Gastroesophageal sphincter (tissue), 4 donors: Measurements from ENCODE around the gene P4HB. TPM values are rescaled to one million over a fixed set of nuclear protein-coding genes. Genes with fewer than 3 reads are reported as not detected.

Experiments
- ATAC-seq: fragments of 150-250 bp; one replicate; pipeline ENCODE4 v1.9.1; 2016; ENCODE audit warnings: mild to moderate bottlenecking, moderate library complexity
- H3K27ac ChIP-seq, 4 donors: fragments of 200-600 bp; sonication (generic) in 3 of 4; 1 replicate in 3 of 4; 2 replicates in 1 of 4; pipeline ENCODE4 v1.5.1; 2016 to 2019
- H3K27me3 ChIP-seq: fragments of 200-600 bp; sonication (generic); one replicate; pipeline ENCODE4 v1.5.1; 2019
- H3K36me3 ChIP-seq, 2 donors: fragments of 200-600 bp; sonication (generic); one replicate each; pipeline ENCODE4 v1.5.1; 2019; ENCODE audit warnings: control low read depth in 1 of 2
- H3K4me1 ChIP-seq, 3 donors: fragments of 200-600 bp; sonication (generic); 1 replicate in 2 of 3; 2 replicates in 1 of 3; pipeline ENCODE4 v1.5.1; 2016 to 2019; ENCODE audit warnings: control low read depth in 2 of 3
- H3K4me3 ChIP-seq, 2 donors: fragments of 200-600 bp; sonication (generic); one replicate each; pipeline ENCODE4 v1.5.1; 2019; ENCODE audit warnings: mild to moderate bottlenecking in 1 of 2, moderate library complexity in 1 of 2
- H3K9me3 ChIP-seq, 3 donors: fragments of 200-600 bp; sonication (generic); one replicate each; pipeline ENCODE4 v1.5.1; 2017 to 2019; ENCODE audit warnings: control low read depth in 2 of 3
- EP300 ChIP-seq: sonication (generic); formaldehyde crosslinking; IDR thresholded peaks from one replicate; pipeline ENCODE4 v1.6.1; 2017; ENCODE audit warnings: antibody characterized with exemption, mild to moderate bottlenecking
- POLR2A ChIP-seq, 2 donors: fragments of 450-650 bp; IDR thresholded peaks; one replicate each; pipeline ENCODE4 v1.6.1; 2017; ENCODE audit warnings: antibody characterized with exemption in 2 of 2, mild to moderate bottlenecking in 2 of 2, moderate library complexity in 1 of 2
- POLR2AphosphoS5 ChIP-seq: sonication (generic); formaldehyde crosslinking; IDR thresholded peaks from one replicate; pipeline ENCODE4 v1.6.1; 2017; ENCODE audit warnings: antibody characterized with exemption
- WGBS, 2 donors: methylation state at CpG; one replicate each; pipeline ENCODE4 v1.1.5; 2018; ENCODE audit warnings: low coverage in 1 of 2; 5-methylcytosine and 5-hydroxymethylcytosine counted together
- total RNA-seq, 4 donors: library from RNA; depleted of rRNA; stranded (reverse); fragments of >200 nt; gene quantifications; one replicate each; pipeline ENCODE4 v1.1.0, GENCODE V29; 2016
- TF ChIP-seq, protein P1 (sequence below), 4 experiments: fragments of 200-600 bp in 2 of 4; fragments of 450-650 bp in 2 of 4; sonication (generic) in 1 of 4; IDR thresholded peaks; one replicate each; pipeline ENCODE4 v1.5.1; 2017 to 2019; ENCODE audit warnings: antibody characterized with exemption in 4 of 4, mild to moderate bottlenecking in 2 of 4, moderate library complexity in 2 of 4

The P4HB gene
- total RNA-seq, 4 donors from 2014 or later, result 257 to 365 (median 324) TPM

DNA sequence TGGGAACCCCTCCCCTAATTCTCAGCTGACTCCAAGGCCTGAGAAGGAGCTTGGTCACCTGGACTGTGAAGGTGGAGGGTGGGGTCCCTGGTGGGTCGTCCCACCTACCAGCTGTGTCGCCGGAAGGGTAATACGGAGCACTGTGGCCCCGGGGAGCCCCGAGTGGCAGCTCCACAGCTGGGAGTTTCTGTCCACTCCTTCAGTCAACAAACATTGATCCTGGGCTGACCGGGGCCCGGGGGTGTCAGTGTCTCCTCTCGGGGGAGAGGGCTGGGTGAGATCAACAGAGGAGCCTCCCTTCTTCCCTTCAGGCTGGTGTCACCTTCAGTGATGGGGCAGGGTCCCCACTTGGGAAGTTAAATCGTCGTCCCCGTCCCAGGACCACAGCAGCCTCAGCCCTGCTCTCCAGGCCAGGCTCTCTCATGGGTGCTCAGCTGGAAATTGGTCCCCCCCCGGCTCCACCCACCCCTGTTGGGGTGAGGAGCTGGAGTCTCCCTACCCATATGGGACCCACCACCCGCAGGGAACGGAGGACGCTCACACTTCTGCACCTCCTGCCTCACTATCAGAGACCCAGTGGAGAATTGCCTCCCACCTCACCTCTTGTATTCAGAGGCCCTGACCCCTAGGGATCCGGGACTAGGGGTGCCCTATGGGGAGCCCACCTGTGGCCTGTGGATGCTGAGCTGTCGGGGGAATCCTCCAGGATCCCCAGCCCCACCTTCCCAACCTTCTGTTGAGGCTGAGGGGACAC lies 54.5 kb downstream of the P4HB start:
- H3K36me3 ChIP-seq, result no peaks in the 10 kb centered on the region
- H3K9me3 ChIP-seq, result no peaks in the 10 kb centered on the region
- H3K27ac ChIP-seq, result no peak overlapping the region
- H3K27me3 ChIP-seq, result peaks cover 97% of the 10 kb centered on the region
- no peak overlapping the region for H3K4me3 ChIP-seq
- no peak for ATAC-seq
- H3K4me1 ChIP-seq, result peaks cover 0 to 19% (median 11%) of the 10 kb centered on the region in 3 donors
- TF ChIP-seq POLR2A (IDR thresholded peaks at IDR 0.05), result no peak
- TF ChIP-seq POLR2AphosphoS5, result no peak
- no peak for TF ChIP-seq EP300
- TF ChIP-seq, protein P1, sequence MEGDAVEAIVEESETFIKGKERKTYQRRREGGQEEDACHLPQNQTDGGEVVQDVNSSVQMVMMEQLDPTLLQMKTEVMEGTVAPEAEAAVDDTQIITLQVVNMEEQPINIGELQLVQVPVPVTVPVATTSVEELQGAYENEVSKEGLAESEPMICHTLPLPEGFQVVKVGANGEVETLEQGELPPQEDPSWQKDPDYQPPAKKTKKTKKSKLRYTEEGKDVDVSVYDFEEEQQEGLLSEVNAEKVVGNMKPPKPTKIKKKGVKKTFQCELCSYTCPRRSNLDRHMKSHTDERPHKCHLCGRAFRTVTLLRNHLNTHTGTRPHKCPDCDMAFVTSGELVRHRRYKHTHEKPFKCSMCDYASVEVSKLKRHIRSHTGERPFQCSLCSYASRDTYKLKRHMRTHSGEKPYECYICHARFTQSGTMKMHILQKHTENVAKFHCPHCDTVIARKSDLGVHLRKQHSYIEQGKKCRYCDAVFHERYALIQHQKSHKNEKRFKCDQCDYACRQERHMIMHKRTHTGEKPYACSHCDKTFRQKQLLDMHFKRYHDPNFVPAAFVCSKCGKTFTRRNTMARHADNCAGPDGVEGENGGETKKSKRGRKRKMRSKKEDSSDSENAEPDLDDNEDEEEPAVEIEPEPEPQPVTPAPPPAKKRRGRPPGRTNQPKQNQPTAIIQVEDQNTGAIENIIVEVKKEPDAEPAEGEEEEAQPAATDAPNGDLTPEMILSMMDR (IDR thresholded peaks at IDR 0.05), result no peak
- no CpG with 5 or more reads among the region's 18 CpGs for WGBS, 2 donors

DNA sequence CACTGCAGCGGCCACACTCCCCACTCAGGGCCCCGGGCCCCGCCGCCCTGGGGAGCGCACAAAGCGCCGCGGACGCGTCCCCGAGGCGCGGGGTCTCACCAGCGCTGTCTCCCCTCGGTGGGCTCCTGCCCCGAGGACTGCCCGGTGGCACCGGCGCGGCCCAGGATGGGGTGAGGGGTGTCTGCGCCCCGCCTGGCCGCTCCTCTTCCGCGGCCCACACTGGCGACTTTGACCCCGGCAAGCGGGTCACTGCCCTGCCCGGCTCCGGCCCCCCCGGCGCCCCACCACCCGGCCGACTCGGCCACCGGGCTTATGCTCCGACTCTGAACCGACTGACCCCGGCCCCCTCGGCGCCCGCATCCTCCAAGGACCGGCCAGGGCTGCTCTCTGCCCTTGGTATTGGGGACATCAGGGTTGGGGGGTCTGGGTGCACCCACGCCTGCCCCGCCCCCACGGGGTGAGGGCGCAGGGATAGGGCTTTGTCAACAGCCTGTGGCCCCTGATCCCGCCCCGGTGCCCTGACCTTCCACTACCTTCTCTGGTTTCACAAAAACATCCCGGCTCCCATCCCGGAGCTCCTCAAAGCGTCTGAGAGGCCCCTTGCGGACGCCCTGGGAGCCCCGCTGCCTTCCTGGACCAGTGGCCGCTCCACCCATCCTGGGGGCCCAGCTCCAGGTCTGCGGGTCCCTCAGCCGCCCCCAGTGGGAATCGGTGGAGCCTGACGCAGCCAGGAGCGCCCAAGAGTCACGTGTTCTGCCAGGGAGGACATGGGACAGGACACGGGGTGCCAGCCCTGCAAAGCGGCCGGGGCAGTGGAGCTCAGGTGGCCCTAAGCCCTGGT lies 55.6 kb downstream of the P4HB start:
- Histone ChIP-seq H3K4me1 (peaks cover 0 to 19% (median 11%) of the 10 kb centered on the region in 3 donors), H3K27ac (no peak overlapping the region), H3K9me3 (no peaks in the 10 kb centered on the region), H3K27me3 (peaks cover 97% of the 10 kb centered on the region), H3K4me3 (peak overlapping the region in 1 of 2 donors; percentile 34), H3K36me3 (no peaks in the 10 kb centered on the region)
- no peak for ATAC-seq
- TF ChIP-seq POLR2AphosphoS5, result no peak
- no peak for TF ChIP-seq EP300
- no CpG with 5 or more reads among the region's 65 CpGs for WGBS, 2 donors

DNA sequence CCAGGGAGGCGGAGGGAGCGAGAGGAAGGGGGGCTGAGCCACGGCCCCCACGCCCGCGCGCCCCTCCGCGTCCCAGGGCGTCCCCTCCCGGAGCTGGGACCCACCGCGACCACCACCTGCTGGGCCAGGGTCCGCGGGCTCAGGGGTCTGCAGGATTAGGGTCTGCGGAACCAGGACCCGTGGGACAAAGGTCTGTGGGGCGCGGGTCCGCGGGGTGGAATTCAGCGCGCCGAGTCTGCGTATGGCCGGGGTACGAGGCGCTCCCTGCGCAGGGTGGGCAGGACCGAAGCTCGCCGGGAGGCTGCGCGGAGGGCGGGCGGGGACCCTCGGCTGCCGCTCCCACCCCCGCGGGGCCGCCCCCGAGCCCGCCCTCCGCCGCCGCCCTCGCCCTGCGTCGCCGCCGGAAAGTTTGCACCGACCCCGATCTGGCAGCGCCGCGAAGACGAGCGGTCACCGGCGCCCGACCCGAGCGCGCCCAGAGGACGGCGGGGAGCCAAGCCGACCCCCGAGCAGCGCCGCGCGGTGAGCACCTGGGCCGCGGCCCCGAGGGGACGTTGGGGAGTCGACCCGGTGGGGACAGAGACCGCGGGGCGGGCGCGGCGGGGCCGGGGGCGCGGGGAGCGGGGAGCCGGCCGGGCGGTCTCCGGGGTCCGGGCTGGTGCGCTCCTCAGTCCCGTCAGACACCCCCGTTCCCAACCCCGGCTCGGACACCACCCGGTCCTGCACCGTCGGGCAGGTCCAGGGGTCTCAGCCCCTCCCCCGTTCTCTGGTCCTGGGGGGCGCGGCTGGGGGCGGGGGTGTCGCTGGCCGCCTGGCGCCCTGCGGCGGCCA lies 56.4 kb downstream of the P4HB start, which contains the start of gene GCGR:
Gene GCGR, plus strand, starts transcription at position 423 of the 831 bp plus-strand sequence. CDS start 4,869 bp downstream, outside the sequence.
- ATAC-seq, result no peak
- no CpG with 5 or more reads among the region's 110 CpGs for WGBS, 2 donors
- Histone ChIP-seq H3K9me3 (no peaks in the 10 kb centered on the region), H3K4me3 (peak within 1 kb of the TSS in 1 of 2 donors; percentile 34), H3K27me3 (peaks cover 96% of the 10 kb centered on the region), H3K4me1 (peaks cover 0 to 19% (median 11%) of the 10 kb centered on the region in 3 donors), H3K36me3 (no peaks in the 10 kb centered on the region), H3K27ac (no peak within 1 kb of the TSS)
- TF ChIP-seq, protein P1 (IDR thresholded peaks at IDR 0.05), result no peak
- TF ChIP-seq EP300, result no peak
- TF ChIP-seq POLR2AphosphoS5, result no peak
- no peak for TF ChIP-seq POLR2A (IDR thresholded peaks at IDR 0.05)

DNA sequence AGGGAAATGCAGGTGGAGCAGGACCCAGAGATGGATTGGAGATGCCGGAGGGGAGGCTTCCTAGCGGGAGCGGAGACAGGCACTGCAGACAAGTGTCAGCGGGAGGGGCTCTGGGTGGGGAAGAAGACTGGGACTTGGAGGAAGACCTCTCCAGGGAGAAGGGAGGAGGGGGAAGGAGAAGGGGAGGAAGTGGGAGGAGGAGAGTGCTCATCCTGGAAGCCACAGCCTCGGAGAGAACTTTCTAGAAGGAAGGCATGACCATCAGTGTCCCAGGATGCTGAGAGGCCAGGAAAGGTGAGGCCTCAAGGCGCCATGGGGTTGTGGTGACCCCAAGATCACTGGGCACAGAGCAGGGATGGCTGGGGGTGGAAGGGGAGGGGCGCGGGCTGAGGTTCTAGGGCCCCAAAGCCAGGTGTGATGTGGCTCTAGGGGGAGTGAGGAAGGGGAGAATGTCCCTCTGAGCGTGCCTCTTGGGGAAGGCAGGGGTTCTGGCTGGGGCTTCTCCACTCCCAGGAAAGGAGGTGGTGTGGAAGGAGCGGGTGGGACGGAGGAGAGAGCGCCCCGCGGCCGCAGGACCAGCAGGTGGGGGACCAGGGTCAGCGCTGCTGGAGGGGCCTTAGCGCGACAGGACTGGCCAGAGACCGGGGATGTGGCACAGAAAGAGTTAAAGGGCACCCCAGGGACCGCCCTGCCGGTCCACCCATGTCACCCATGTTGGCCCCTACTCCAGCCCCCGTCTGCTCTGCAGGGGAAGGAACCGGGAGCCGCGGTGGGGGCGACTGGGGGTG lies 57.3 kb downstream of the P4HB start:
- 21 to 31% methylated on average over 10 to 13 of the region's 26 CpGs for WGBS, 2 donors
- H3K27ac ChIP-seq, result no peak overlapping the region
- H3K9me3 ChIP-seq, result no peaks in the 10 kb centered on the region
- TF ChIP-seq POLR2AphosphoS5 (no peak), POLR2A (IDR thresholded peaks at IDR 0.05) (no peak), EP300 (no peak)
- TF ChIP-seq, protein P1 (IDR thresholded peaks at IDR 0.05), result no peak
- H3K36me3 ChIP-seq, result no peaks in the 10 kb centered on the region
- no peak overlapping the region for H3K4me3 ChIP-seq
- peaks cover 90% of the 10 kb centered on the region for H3K27me3 ChIP-seq
- no peak for ATAC-seq
- peaks cover 0 to 19% (median 11%) of the 10 kb centered on the region in 3 donors for H3K4me1 ChIP-seq
